ENCODE measurements around the gene SLC38A3.

Gene SLC38A3

DNA sequence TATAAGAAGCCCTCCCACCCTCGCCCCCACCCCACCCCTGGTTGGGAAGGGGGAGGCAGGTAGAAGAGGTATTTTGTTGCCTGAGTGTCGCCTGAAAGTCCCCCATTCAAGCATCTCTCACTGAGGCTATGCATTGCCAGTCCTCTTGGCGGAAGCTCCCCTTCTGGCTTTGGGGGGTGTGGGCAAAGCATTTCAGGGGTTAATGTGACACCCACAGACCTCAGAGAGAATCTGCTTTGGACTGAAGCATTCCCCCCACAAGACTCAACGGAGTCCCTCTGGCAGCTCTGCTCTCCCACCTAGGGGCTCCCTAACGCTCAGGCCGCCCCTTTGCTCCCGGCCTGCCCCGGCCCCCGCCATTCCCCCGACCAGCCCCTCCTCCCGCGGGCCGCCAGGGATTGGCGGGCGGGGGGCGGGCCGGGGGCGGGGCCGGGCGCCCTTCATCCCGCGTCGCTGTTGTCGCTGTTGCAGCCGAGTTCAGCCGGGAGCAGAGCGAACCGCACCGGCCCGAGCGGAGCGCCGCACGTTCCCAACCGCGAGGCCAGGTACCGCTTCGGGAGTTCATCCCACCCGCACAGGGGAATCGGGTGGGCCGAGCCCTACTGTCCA, at the start of gene SLC38A3:
Gene SLC38A3, plus strand, starts transcription at position 468 of the 609 bp plus-strand sequence. CDS start 8,929 bp downstream, outside the sequence.
- no peaks in the 10 kb centered on the region for H3K36me3 ChIP-seq (ENCODE audit: control insufficient read depth, insufficient read depth, low read length)
- no peak for DNase-seq (ENCODE audit: extremely low read depth, insufficient read length)
- no peak within 1 kb of the TSS for H3K4me3 ChIP-seq (replicated peaks; ENCODE audit: low read depth, low read length)
- peaks cover 3% of the 10 kb centered on the region for H3K27me3 ChIP-seq (replicated peaks; ENCODE audit: control insufficient read depth, insufficient read depth, low read length)
- TF ChIP-seq CTCF (IDR thresholded peaks at IDR 0.05; ENCODE audit: insufficient read depth, low read length, poor library complexity, severe bottlenecking): no peak

DNA sequence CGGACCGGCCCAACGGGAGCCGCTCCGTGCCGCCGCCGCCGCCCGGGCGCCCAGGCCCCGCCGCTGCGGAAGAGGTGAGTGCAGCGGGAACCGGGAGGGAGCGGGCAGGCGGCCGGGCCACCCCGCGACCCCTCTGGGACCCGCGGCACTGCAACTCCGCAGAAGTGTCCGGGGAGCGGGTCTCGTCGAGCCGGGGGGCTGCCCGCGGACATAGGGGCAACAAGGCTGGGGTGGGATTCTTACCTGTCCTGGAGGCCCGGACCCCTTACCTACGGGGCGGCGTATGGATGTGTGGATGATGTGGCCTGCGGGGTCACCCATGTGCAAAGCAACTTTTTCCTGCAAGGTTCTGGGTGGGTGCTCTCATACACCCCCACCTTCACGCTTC, 49.6 kb upstream of the SLC38A3 start:
- no peak for DNase-seq (ENCODE audit: extremely low read depth, insufficient read length)
- H3K27me3 ChIP-seq (replicated peaks; ENCODE audit: control insufficient read depth, insufficient read depth, low read length): peaks cover 5% of the 10 kb centered on the region
- no peak for TF ChIP-seq CTCF (IDR thresholded peaks at IDR 0.05; ENCODE audit: insufficient read depth, low read length, poor library complexity, severe bottlenecking)
- no peak overlapping the region; the same call in 1 of the 2 replicates for H3K4me3 ChIP-seq (replicated peaks; ENCODE audit: low read depth, low read length)
- H3K36me3 ChIP-seq (ENCODE audit: control insufficient read depth, insufficient read depth, low read length): no peaks in the 10 kb centered on the region

DNA sequence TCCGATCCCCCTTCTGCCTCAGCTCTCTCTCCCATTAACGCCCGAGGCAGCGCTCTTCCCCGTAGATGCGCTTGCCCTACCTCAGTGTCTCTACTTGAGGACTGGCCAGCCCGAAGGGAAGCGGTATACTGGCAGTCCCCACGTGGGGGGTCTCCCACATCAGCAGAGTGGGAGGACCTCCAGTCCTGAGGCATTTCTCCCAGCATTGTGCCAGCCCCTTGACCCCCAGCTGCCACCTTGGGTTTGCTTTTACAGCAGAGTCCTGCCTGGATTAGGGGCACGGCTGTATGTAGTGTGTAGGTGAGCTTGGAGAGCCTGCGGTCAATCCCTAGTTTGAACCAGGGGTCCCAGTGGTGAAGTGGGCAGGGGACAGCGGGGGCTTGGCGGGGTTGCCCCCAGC, 49.2 kb upstream of the SLC38A3 start:
- Histone ChIP-seq H3K36me3 (ENCODE audit: control insufficient read depth, insufficient read depth, low read length) (no peaks in the 10 kb centered on the region), H3K4me3 (replicated peaks; ENCODE audit: low read depth, low read length) (no peak overlapping the region), H3K27me3 (replicated peaks; ENCODE audit: control insufficient read depth, insufficient read depth, low read length) (peaks cover 4% of the 10 kb centered on the region; the same call in 1 of the 2 replicates)
- no peak for TF ChIP-seq CTCF (IDR thresholded peaks at IDR 0.05; ENCODE audit: insufficient read depth, low read length, poor library complexity, severe bottlenecking)
- no peak for DNase-seq (ENCODE audit: extremely low read depth, insufficient read length)

GRCh38 chr3:50156549-50157493, 48.2 kb upstream of the SLC38A3 start:
- peaks cover 4% of the 10 kb centered on the region; the same call in 1 of the 2 replicates for H3K27me3 ChIP-seq (replicated peaks; ENCODE audit: control insufficient read depth, insufficient read depth, low read length)
- no peak for DNase-seq (ENCODE audit: extremely low read depth, insufficient read length)
- H3K4me3 ChIP-seq (replicated peaks; ENCODE audit: low read depth, low read length): no peak overlapping the region
- no peak for TF ChIP-seq CTCF (IDR thresholded peaks at IDR 0.05; ENCODE audit: insufficient read depth, low read length, poor library complexity, severe bottlenecking)
- H3K36me3 ChIP-seq (ENCODE audit: control insufficient read depth, insufficient read depth, low read length): no peaks in the 10 kb centered on the region

DNA sequence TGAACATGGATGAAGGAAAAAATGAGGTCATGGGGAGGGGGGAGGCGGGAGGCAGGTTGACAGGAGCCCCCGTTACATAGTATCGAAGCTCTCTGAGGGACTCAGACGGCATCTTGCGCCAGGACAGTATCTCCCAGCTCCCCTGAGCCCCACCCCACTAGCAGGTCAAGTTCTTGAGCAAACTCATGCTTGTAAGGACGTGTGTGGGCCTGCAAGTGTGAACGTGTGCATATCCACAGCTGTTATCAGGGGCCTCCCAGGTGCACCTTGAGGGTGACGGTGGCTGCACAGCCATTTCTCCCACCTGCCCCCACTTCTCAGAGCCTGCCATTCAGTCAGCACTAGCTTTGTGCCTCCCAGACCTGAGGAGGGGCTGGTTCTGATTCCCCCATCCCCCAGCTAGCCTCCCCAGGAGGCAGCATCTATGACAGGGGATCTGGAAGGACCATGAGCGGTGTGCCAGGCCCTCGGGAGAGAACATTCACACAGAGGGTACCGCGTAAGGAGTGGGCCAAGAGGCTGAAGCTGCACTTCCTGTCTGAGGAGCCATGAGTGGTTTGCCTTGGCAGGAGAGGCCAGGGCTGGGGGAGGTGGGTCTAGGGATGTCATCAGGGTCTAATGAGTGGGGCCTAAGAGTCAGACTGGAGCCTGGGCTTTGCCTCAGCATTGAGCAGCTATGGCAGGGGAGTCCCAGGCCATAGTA, 47.1 kb upstream of the SLC38A3 start:
- TF ChIP-seq CTCF (IDR thresholded peaks at IDR 0.05; ENCODE audit: insufficient read depth, low read length, poor library complexity, severe bottlenecking): no peak
- H3K27me3 ChIP-seq (replicated peaks; ENCODE audit: control insufficient read depth, insufficient read depth, low read length): peaks cover 4% of the 10 kb centered on the region; the same call in 1 of the 2 replicates
- no peak for DNase-seq (ENCODE audit: extremely low read depth, insufficient read length)
- H3K36me3 ChIP-seq (ENCODE audit: control insufficient read depth, insufficient read depth, low read length): no peaks in the 10 kb centered on the region
- H3K4me3 ChIP-seq (replicated peaks; ENCODE audit: low read depth, low read length): no peak overlapping the region

Data from GM06990 (cell line).